Measurements from ENCODE around the gene CAP2. TPM values are rescaled to one million over a fixed set of nuclear protein-coding genes. Genes with fewer than 3 reads are reported as not detected.

CAP2 gene
- total RNA-seq, 1 experiment from 2014 or later = 7.2 TPM

GRCh38 chr6:17497535-17498095 lies 104.2 kb downstream of the CAP2 start:
- H3K4me1 Mint-ChIP-seq = peaks cover 27% of the 10 kb centered on the region
- ChIA-PET CTCF (no interaction called here), POLR2A (no interaction called here)
- ATAC-seq (no peak), DNase-seq (ENCODE audit: low spot score) (no peak)
- H3K27ac Mint-ChIP-seq = no peak overlapping the region
- peaks cover 5% of the 10 kb centered on the region; the same call in 1 of the 2 replicates for H3K9me3 Mint-ChIP-seq
- H3K36me3 Mint-ChIP-seq = peaks cover 11% of the 10 kb centered on the region
- TF ChIP-seq ZNF138 (CRISPR knock-in tag; conservative IDR thresholded peaks at IDR 0.05) (no peak), ZNF263 (CRISPR knock-in tag; IDR thresholded peaks at IDR 0.05; ENCODE audit: low read depth) (no peak), JAZF1 (CRISPR knock-in tag; IDR thresholded peaks at IDR 0.05) (no peak), ZMAT4 (CRISPR knock-in tag; IDR thresholded peaks at IDR 0.05) (no peak), GRHL2 (CRISPR knock-in tag; IDR thresholded peaks at IDR 0.05; ENCODE audit: insufficient replicate concordance, severe bottlenecking) (no peak), ETV6 (CRISPR knock-in tag; IDR thresholded peaks at IDR 0.05) (no peak), GTF2I (CRISPR knock-in tag; conservative IDR thresholded peaks at IDR 0.05) (no peak), OVOL2 (CRISPR knock-in tag; IDR thresholded peaks at IDR 0.05; ENCODE audit: borderline replicate concordance) (no peak), IRF2 (CRISPR knock-in tag; IDR thresholded peaks at IDR 0.05; ENCODE audit: borderline replicate concordance, low read depth) (no peak), ERG (CRISPR knock-in tag; IDR thresholded peaks at IDR 0.05) (no peak), HMGXB4 (CRISPR knock-in tag; IDR thresholded peaks at IDR 0.05) (no peak), E2F1 (CRISPR knock-in tag; IDR thresholded peaks at IDR 0.05) (no peak), TEAD4 (CRISPR knock-in tag; IDR thresholded peaks at IDR 0.05) (no peak), MYBL2 (CRISPR knock-in tag; IDR thresholded peaks at IDR 0.05) (no peak), MAX (CRISPR knock-in tag; IDR thresholded peaks at IDR 0.05) (no peak), ARID4B (CRISPR knock-in tag; IDR thresholded peaks at IDR 0.05; ENCODE audit: borderline replicate concordance) (no peak), FOXK1 (CRISPR knock-in tag; IDR thresholded peaks at IDR 0.05) (no peak)
- no peaks in the 10 kb centered on the region for H3K27me3 Mint-ChIP-seq (ENCODE audit: low read depth)
- H3K4me3 Mint-ChIP-seq = no peak overlapping the region
